CD4-positive, alpha-beta T cell treated with Interleukin-10 for 1 hour (primary cell): Measurements from ENCODE around the gene HSFX2.
"Not testable (repeated sequence)": the region's sequence is repeated elsewhere in the genome, so short reads cannot be mapped to it uniquely, and the experiment has no call there.

ENCODE experiments used
- DNase-seq: peaks from one replicate; pipeline ENCODE4 v3.0.0-alpha.2; 2020

HSFX2 gene, protein sequence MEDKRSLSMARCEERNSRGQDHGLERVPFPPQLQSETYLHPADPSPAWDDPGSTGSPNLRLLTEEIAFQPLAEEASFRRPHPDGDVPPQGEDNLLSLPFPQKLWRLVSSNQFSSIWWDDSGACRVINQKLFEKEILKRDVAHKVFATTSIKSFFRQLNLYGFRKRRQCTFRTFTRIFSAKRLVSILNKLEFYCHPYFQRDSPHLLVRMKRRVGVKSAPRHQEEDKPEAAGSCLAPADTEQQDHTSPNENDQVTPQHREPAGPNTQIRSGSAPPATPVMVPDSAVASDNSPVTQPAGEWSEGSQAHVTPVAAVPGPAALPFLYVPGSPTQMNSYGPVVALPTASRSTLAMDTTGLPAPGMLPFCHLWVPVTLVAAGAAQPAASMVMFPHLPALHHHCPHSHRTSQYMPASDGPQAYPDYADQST

DNA sequence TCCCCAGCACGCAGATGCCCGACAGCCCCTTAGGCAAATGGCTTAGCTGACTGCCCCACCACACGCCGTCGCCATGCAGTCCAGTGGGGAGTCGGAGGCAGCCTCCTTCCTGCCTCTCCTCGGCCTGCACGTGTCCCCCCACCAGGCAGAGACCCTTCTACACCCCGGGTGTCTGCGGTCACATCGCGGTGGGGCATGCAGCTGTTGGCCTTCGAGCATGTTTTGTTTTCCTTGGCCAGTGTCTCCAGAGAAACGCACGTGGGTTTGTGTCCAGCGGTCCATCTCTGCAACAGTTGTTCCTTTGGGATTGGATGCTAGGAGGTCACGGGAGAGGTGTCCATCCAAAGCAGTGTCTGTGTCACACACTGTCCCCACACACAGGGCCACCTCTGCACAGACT lies at the start of gene HSFX2:
HSFX2 (minus strand) TSS at position 101 of the 400 bp plus-strand sequence. CDS start 614 bp downstream, outside the sequence.
- DNase-seq, result not testable (repeated sequence)

DNA sequence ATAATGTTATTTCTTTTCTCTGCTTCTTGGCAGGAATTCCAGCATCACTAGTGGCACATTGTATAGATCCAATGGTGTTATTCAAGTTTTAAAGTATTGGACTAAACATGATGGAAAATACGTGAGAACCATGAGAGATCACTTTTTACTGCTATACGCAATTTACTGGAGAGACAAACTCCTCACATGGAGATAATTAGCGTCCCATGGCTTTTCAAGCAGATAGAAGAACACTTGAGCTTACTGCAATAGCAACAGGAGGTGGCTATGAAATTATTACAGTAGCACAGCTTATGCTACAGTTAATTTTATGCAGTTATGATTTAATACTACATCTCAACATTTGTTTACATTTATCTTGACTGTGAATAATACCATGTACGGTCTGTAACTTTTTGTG lies 48.4 kb upstream of the HSFX2 start:
- no peak for DNase-seq

DNA sequence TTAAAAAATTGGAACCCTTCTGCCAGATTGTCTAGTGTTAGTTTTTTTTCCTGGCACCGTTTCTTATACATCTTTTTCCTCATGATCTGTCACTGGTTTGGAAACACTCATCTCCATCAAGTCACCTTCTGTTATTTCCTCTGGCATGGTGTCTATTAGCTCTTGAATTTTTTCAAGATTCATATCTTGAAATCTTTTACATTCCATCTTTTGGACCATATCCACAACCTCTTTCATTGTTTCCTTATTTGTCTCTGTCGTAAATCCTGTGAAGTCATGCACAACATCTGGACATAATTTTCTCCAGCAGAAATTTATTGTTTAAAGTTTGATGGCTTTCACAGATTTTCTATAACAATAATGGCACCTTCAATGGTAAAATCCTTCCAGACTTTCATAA lies 46.7 kb upstream of the HSFX2 start:
- DNase-seq, result no peak

DNA sequence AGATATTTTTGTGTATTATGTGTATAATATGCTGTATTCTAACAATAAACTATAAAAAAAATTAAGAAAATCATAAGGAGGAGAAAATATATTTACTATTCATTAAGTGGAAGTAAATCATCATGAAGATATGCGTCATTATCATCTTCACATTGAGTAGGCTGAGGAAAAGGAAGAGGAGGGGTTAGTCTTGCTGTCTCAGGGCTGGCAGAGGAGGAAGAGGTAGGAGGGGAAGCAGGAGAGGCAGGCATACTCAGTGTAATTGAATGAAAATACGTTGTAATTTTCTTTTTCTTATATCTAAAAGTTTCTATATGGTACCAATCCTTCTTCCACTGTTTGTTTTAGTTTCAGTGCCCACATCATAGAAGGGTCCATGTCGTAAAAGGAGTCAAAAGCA lies 46.3 kb upstream of the HSFX2 start:
- no peak for DNase-seq

DNA sequence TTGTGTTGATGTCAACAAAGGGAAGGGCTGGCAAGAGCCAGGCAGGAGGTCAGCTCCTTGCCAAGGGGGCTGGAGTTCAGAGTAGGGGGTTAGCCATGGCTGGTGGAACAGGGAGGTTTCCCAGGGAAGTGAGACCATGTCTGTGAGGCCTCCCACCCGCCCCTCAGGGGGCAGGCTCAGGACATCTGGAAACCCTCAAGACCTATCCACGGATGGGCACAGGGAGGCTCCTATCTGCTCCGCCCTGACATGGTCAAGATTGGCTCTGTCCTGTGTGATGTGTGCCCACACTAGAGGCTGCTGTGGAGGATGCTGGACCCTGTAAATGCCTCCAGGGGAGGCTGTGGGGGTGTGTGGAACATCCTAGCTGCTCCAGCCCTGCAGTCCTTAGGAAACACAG lies 44.5 kb upstream of the HSFX2 start:
- DNase-seq, result no peak

DNA sequence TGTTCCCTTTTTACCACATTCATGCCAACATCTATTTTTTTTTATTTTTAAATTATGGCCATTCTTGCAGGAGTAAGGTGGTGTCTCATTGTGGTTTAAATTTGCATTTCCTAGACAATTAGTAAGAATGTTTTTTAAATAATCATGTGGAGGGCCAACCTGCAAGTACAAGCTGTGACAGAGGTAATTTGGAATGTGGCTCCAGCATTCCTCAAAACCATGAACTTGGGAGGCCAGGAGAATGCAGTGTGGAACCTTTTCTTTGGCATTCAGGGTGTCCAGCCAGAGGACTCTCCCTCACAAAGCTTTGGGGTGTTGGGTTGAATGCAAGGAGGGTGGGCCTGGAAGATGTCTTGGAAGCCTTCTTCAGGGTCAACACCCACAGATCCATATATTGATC lies 43.7 kb upstream of the HSFX2 start:
- DNase-seq, result no peak

DNA sequence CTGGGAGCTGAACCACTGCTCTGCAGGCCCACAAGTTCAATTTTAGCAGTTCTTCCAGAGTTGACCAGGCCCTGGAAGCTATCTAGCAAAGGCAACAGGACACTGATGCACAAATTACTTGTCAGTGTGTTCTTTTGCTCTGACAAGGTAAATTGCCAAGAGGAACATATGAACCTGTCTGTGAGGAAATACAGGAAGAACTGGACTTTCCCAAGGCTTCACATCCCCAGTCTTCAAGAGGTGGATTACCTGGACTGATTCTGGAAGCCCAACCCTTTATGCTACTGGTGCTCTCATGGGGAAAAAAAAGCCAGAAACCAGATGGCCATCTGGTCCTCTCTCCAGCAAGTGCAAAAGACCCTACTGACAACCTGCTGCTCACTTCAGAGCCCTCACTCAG lies 38.4 kb upstream of the HSFX2 start:
- no peak for DNase-seq

DNA sequence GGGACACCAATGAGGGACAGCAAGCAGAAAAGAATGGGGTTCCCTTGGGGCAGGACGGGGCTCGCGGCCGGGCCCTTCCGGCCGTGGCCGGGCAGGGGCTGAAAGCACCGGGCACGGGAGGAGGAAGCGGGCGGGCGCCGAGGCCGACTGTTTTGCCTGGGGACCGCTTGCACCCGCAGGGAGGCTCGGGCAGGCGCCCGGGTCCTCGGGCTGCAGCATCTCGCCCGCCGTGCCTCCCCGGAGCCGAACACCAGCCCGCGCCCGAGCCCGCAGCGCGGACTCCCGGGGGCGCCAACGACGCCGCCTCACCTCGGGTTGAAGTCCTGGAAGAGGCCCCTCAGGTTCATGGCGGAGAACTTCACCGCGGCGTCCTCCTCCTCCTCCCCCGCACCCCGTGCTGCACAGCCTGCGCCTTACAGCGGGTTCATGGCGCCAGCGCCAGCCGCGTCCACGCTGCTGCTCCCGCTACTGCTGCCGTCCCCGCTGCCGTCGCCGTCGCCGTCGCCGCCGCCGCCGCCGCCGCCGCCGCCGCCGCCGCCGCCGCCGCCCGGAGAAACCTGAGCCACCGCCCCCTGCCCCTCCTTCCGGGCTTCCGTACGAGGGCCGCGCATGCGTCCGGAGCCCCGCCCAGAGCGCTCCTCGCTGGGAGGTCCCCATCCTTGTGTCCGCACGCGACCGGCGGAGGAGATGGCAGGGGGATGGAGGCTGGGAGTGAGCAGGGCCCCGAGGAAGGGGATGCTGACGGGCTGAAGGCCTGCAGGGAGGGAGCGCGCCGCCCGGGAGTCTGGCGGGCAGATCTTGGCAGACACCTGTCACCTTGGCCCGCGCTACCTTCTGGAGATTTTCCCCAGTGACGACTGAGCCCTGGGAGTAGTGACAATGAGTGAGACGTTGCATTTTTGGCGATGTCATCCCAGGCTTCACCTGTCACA lies 36.4 kb upstream of the HSFX2 start, which contains the start of gene TMEM185A:
TMEM185A (minus strand) TSS at position 559 of the 932 bp plus-strand sequence; CDS start at position 347, 212 bp downstream.
- peak; percentile 79 for DNase-seq

DNA sequence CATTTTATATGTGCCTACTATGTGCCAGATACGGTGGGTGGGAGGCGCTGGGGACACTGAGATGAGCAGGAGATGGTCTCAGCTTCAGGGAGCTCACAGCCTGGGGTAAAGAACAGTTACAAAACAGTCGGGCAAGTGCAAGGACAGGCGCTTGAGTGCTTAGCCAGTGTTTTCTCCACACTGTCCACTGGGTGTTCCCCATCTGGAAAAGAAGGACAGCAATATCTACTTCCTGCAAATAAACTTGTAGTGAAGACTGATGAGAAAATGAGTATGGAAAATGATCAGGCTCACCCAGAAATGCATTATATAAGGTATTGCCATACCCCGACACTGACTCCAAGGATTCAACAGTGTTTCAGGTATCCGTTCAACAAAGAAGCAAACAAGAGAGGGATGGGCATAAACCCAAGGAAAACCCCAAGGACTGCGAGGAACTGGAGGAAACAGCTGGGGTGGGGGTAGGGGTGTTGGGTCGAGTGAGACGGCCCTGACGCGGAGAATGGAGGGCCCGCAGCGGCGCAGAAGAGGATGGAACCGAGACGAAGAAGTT lies 35.6 kb upstream of the HSFX2 start:
- DNase-seq, result no peak

DNA sequence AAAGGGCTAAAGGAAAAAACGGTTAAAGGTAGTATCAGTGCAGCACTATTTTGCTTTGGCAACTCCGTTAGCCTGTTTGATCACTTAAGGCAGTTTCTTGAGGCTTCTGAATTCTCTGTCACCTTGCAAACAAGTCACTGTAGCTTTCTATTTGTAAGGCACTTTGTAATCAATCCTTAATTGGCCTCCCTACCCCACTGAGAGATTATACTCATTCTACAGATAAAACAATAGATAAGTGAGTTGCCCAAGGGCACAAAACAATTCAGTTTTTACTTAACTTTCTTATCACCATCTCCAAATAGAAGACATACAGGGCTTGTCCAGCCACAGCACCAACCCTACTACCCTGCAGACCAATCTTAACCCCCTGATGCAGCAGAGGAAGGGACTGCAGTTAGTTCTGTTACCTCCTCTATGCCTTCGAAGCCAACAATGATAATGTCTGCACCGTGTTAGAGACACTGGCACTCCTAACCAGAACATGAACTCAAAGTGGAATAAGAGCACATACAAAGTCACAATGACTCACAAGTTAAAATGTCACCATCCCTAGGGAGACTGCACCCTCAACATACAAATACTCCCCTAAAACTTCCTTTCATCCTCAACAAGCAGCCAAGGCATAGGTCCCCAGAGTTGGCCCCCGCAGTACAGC lies 34.7 kb upstream of the HSFX2 start:
- DNase-seq, result no peak

DNA sequence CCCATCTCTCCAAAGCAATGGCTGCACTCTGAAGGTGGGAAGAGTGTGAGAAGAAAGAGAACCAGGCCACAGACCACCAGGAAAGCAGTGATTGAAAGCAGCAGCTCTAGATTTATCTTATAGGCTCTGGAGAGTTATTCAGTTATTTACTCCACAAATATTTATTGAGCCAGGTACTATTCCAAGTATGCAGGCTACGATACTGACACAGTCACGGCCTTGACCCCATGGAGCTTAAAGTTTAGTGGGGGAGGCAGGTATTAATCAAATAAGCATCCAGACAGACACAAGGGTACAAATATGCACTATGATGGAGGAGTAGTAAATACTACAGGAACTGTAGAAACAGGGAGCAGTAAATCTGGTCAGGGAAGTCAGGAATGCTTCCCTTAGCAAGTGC lies 33.7 kb upstream of the HSFX2 start:
- DNase-seq, result no peak

DNA sequence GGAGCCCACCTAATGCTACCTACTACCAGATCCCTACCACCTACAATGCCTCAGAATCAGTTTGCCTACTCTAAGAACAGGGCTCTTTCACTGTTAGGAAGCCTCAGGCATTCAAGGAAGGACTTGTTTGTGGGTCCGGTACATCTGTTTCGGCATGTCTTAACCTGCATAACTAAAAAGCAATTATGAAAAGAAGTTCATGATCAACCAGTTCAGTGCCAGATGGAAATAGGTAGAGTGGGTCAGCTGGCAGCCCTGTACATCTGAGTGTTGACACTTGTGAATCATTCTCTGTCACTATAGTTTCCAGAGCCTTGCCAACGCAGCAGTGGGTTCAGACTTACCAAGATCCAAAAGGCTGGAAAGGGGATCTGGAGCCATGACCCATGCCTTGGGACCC lies 33.2 kb upstream of the HSFX2 start:
- DNase-seq, result no peak

DNA sequence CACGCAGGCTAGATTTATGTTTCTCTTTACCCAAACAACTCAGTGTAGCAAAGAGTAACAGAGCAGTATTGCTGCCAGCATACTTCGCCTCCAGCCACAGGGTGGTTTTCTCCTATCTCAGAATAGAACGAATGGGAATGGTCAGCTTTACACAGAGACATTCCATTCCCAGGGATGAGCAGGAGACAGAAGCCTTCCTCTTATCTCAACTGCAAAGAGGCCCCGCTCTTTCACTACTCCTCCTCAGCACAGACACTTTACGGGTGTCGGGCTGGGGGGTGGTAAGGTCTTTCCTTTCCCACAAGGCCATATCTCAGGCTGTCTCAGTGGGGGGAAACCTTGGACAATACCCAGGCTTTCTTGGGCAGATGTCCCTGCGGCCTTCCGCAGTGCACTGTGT lies 31.7 kb upstream of the HSFX2 start:
- not testable (repeated sequence) for DNase-seq

DNA sequence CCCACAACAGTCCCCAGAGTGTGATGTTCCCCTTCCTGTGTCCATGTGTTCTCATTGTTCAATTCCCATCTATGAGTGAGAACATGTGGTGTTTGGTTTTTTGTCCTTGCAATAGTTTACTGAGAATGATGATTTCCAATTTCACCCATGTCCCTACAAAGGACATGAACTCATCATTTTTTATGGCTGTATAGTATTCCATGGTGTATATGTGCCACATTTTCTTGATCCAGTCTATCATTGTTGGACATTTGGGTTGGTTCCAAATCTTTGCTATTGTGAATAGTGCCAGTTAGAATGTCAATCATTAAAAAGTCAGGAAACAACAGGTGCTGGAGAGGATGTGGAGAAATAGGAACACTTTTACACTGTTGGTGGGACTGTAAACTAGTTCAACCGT lies 24.5 kb upstream of the HSFX2 start:
- DNase-seq, result not testable (repeated sequence)

DNA sequence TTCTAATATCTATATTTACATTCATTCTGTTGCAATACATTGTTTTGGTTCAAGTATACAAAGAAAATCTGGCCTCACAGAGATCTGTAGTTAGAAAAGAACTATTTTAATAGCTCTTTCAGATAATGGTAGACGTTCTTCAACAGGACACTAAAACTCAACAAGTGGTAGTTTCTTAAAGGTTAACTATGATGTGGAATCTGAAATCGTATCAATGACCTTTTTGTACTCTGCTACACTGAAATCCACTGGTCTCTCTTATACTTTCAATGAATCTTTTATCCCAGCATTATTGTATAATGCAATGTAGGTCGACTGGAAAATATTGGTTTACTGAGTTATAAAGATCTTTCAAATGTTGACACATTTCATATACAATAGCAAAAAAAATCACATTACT lies 23.8 kb upstream of the HSFX2 start:
- DNase-seq, result no peak

DNA sequence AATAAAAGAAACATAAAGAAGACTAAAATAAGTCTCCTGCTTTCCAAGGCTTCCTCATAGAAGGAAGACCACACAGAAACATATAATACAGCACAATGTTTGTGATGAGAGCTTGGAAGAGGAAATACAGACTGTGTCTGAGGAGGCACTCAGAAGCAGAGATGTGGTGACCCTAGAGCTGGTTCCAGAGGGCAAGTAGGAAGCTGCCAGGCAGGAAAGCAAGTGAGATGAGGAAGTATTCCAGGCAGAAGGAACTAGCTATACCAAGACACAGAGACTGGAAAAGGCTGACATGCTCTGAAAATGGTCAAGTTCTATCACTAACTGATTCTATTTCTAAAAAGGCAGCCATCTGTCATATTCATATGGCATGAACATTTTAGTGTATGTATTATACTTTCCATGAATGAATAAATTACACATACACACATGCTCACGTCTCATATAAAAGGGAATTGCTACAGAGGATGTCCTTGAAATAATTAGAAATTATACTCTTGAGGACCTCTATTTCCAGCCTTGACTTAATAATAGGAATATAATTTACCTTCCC lies 16.6 kb upstream of the HSFX2 start:
- no peak for DNase-seq

DNA sequence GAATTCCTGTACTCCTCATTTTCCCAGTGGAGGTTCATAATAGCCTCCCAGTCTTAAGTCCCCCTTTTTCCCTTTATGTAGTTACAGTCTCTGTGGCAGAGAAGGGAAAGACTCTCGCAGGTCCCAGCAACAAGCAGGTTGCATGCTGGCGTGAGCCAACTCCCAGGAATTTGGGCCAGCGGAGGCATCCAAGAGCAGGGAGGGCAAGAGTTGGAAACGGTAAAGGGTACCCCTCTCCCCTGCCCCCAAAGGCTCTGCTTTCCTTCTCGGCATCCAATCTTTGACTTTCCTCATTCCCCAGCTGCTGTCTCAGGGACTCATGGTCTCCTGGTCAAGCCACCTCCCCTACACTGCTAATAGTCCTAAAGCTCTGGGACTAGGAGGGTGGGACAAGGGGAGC lies 15.4 kb upstream of the HSFX2 start:
- no peak for DNase-seq

DNA sequence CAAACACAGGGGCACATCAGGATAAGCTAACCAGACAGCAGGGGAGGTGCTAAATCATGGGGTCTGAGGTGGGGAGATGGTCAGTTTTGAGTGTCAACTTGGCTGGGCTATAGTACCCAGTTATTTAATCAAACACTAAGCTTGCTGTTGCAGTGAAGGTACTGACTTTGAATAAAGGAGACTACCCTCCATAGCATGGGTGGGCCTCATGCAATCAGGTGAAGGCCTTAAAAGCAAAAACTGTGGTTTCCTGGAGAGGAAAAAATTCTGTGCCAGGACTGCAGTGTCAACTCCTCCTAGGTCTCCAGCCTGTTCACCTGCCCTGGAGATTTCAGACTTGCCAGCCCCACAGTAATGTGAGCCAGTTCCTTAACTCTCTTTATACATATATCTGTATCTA lies 12.6 kb upstream of the HSFX2 start:
- no peak for DNase-seq

DNA sequence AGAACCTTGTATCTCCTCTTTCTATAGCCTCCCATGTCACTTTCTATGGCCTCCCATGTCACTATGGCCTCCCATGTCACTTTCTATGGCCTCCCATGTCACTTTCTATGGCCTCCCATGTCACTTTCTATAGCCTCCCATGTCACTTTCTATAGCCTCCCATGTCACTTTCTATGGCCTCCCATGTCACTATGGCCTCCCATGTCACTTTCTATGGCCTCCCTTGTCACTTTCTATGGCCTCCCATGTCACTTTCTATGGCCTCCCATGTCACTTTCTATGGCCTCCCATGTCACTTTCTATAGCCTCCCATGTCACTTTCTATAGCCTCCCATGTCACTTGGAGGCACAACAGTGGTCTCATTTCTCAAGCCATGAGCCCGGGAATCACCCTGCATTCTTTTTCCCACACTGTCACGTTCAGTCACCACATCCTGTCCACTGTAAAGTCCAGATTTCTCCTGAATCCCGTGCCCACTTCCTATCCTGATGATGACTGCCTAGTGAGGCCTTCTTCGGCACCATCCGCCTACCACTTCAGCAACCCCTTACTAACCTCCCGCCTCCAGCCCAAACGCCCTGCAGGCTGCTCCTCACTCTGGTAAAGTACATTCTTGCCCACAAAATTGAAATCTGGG lies 10.3 kb upstream of the HSFX2 start:
- not testable (repeated sequence) for DNase-seq

DNA sequence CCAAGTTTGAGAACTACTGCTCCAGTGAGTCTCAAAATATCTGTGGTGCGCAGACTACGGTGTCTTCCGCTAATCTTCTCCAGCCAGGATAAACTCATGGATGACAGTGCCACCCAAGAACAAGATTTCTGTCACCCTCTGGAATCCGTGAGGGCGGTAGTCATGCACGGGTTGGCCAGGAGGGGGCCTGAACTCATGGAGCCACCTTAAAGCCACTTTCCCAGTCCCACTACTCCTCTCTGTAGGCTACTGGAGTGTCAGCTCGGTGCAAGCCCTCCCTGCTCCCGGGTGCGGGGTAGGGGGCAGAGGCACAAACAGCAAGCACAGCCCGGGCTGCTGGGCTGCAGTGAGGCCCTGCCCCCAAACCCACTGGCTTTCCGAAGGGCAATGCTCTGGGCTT lies 3.5 kb upstream of the HSFX2 start:
- DNase-seq, result not testable (repeated sequence)

DNA sequence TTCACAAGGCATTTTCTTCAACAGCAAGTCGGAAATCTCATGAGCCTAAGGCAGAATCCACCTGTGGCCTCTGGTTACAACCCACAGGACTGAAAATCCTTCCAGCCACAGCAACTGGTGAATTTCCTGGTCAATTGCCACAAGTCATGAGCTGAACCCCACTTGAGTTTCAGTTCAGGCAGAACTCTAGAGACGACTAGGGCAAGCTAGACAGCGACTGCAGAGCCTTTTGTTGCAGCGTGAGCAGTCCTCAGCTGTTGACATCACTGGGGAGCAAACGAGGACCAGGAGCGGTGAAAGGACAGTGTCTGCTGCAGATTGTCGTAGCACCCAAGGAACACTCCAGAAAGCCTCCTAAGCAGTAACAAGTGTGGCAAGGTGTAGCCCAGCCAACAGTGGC lies 829 bp upstream of the HSFX2 start:
- not testable (repeated sequence) for DNase-seq

DNA sequence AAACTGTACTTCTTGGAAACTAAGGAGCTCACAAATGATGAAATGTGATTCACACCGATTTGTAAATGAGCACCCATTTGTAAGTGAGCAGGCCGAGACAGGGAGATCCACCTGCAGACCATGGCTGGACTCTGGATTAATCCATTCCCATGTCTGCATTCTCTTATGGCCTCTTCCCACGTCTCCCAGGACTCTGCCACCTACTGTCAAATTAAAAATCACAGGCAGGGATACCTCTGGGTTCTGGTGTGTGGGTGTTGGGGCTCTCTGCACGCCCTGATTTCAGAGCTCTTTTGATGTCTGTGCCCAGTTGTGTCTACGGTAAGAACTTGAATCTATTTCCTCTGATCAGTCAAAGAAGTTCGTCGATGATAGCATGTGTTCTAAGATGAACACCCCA lies 4.1 kb downstream of the HSFX2 start:
- DNase-seq, result not testable (repeated sequence)
